ENCODE results near the gene DGCR2.
"Not testable (repeated sequence)": the region's sequence is repeated elsewhere in the genome, so short reads cannot be mapped to it uniquely, and the experiment has no call there.

Gene DGCR2

GRCh38 chr22:19105867-19106802 lies 16.1 kb downstream of the DGCR2 start:
- no peak for DNase-seq

- no peak for DNase-seq
Observed at GRCh38 chr22:19105456-19105855, 16.8 kb downstream of the DGCR2 start.

GRCh38 chr22:19103880-19104821 lies 18.1 kb downstream of the DGCR2 start:
- no peak for DNase-seq

- no peak for DNase-seq
Observed at GRCh38 chr22:19098157-19098556, 24.1 kb downstream of the DGCR2 start.

GRCh38 chr22:19097518-19097917 lies 24.7 kb downstream of the DGCR2 start:
- no peak for DNase-seq

GRCh38 chr22:19096555-19096954 lies 25.7 kb downstream of the DGCR2 start:
- no peak for DNase-seq

GRCh38 chr22:19094393-19094997 lies 27.7 kb downstream of the DGCR2 start:
- DNase-seq, result no peak

- no peak for DNase-seq
Observed at GRCh38 chr22:19092725-19093124, 29.5 kb downstream of the DGCR2 start.

GRCh38 chr22:19090586-19091127 lies 31.6 kb downstream of the DGCR2 start:
- no peak for DNase-seq

GRCh38 chr22:19090183-19090582 lies 32.0 kb downstream of the DGCR2 start:
- DNase-seq, result no peak

- DNase-seq, result no peak
Observed at GRCh38 chr22:19088866-19089595, 33.2 kb downstream of the DGCR2 start.

GRCh38 chr22:19086896-19087295 lies 35.3 kb downstream of the DGCR2 start:
- no peak for DNase-seq

GRCh38 chr22:19086417-19086816 lies 35.8 kb downstream of the DGCR2 start:
- no peak for DNase-seq

- no peak for DNase-seq
Observed at GRCh38 chr22:19085233-19085718, 36.9 kb downstream of the DGCR2 start.

GRCh38 chr22:19084586-19084985 lies 37.6 kb downstream of the DGCR2 start:
- not testable (repeated sequence) for DNase-seq

- DNase-seq, result not testable (repeated sequence)
Observed at GRCh38 chr22:19084126-19084525, 38.1 kb downstream of the DGCR2 start.

GRCh38 chr22:19082793-19083192 lies 39.4 kb downstream of the DGCR2 start:
- no peak for DNase-seq

GRCh38 chr22:19082101-19082500 lies 40.1 kb downstream of the DGCR2 start:
- DNase-seq, result no peak

- no peak for DNase-seq
Observed at GRCh38 chr22:19081351-19081750, 40.9 kb downstream of the DGCR2 start.

GRCh38 chr22:19080853-19081252 lies 41.4 kb downstream of the DGCR2 start:
- no peak for DNase-seq

- DNase-seq, result no peak
Observed at GRCh38 chr22:19079691-19080090, 42.5 kb downstream of the DGCR2 start.

- no peak for DNase-seq
Observed at GRCh38 chr22:19075404-19075803, 46.8 kb downstream of the DGCR2 start.
